DOHH2 (cell line): ENCODE measurements around the gene PIR.

ENCODE experiments used
- H3F3A ChIP-seq: fragments of 200-600 bp; sonication (generic), shearing (Covaris generic); 2 replicates; pipeline ENCODE4 v1.6.0; 2016; ENCODE audit warnings: antibody characterized with exemption, mild to moderate bottlenecking; ENCODE audit not compliant: control insufficient read depth, insufficient read depth
- H3K27ac ChIP-seq: fragments of 200-600 bp; sonication (generic); 2 replicates; pipeline ENCODE4 v1.5.1; 2014; ENCODE audit warnings: low read depth, mild to moderate bottlenecking, low read length, moderate library complexity
- H3K27me3 ChIP-seq: fragments of 200-600 bp; sonication (generic); 2 replicates; pipeline ENCODE4 v1.6.1; 2014; ENCODE audit warnings: mild to moderate bottlenecking, low read length, mixed read lengths; ENCODE audit not compliant: control insufficient read depth
- H3K36me3 ChIP-seq: fragments of 200-600 bp; sonication (generic); 2 replicates; pipeline ENCODE4 v1.6.1; 2014; ENCODE audit warnings: mild to moderate bottlenecking, low read length, moderate library complexity, mixed read lengths; ENCODE audit not compliant: control insufficient read depth
- H3K4me1 ChIP-seq: fragments of 200-600 bp; sonication (generic); 2 replicates; pipeline ENCODE4 v1.6.1; 2014; ENCODE audit warnings: mild to moderate bottlenecking, low read length, mixed read lengths; ENCODE audit not compliant: control insufficient read depth
- H3K4me2 ChIP-seq: fragments of 200-600 bp; sonication (generic); 2 replicates; pipeline ENCODE4 v1.6.0; 2014; ENCODE audit warnings: mild to moderate bottlenecking, low read length, moderate library complexity
- H3K4me3 ChIP-seq: fragments of 200-600 bp; sonication (generic); 2 replicates; pipeline ENCODE4 v1.5.1; 2014; ENCODE audit warnings: mild to moderate bottlenecking, low read length, mixed read lengths
- H3K79me2 ChIP-seq: fragments of 200-600 bp; sonication (generic); 2 replicates; pipeline ENCODE4 v1.6.1; 2014; ENCODE audit warnings: mild to moderate bottlenecking, low read length, mixed read lengths; ENCODE audit not compliant: control insufficient read depth
- H3K9me2 ChIP-seq: fragments of 200-600 bp; sonication (generic); replicated peaks from 2 replicates; pipeline ENCODE4 v1.6.1; 2014; ENCODE audit warnings: mild to moderate bottlenecking, low read length, mixed read lengths; ENCODE audit not compliant: control insufficient read depth
- H3K9me3 ChIP-seq: fragments of 200-600 bp; sonication (generic); 2 replicates; pipeline ENCODE4 v1.6.1; 2014; ENCODE audit warnings: antibody characterized with exemption, low read length, mixed read lengths; ENCODE audit not compliant: control insufficient read depth, insufficient read depth
- H4K20me1 ChIP-seq: fragments of 200-600 bp; sonication (generic); 2 replicates; pipeline ENCODE4 v1.6.0; 2014; ENCODE audit warnings: low read depth, mild to moderate bottlenecking, antibody characterized with exemption, low read length, moderate library complexity; ENCODE audit not compliant: control insufficient read depth, insufficient read depth
- CTCF ChIP-seq: fragments of 200-600 bp; sonication (generic); IDR thresholded peaks from one replicate; pipeline ENCODE4 v1.5.1; 2014; ENCODE audit warnings: antibody characterized with exemption, mild to moderate bottlenecking, low read depth, low read length; ENCODE audit not compliant: poor library complexity, severe bottlenecking
- EZH2phosphoT487 ChIP-seq: fragments of 200-600 bp; sonication (generic); IDR thresholded peaks from 2 replicates; pipeline ENCODE4 v1.6.1; 2017; ENCODE audit warnings: borderline replicate concordance, mild to moderate bottlenecking, antibody characterized with exemption, low read length, moderate library complexity, mixed read lengths

PIR gene

GRCh38 chrX:15373976-15374375 lies 119.2 kb downstream of the PIR start:
- H3K9me3 ChIP-seq, result no peaks in the 10 kb centered on the region
- no peaks in the 10 kb centered on the region for H3K27me3 ChIP-seq
- no peaks in the 10 kb centered on the region for H3K36me3 ChIP-seq
- no peaks in the 10 kb centered on the region for H4K20me1 ChIP-seq
- no peak overlapping the region for H3K27ac ChIP-seq
- peaks cover 2% of the 10 kb centered on the region; the same call in 1 of the 2 replicates for H3K4me1 ChIP-seq
- H3K9me2 ChIP-seq, result no peaks in the 10 kb centered on the region
- H3K4me2 ChIP-seq, result no peak overlapping the region
- H3F3A ChIP-seq, result no peaks in the 10 kb centered on the region
- no peaks in the 10 kb centered on the region for H3K79me2 ChIP-seq
- H3K4me3 ChIP-seq, result no peak overlapping the region
- no peak for TF ChIP-seq CTCF
- TF ChIP-seq EZH2phosphoT487, result no peak

- Histone ChIP-seq H3K27me3 (no peaks in the 10 kb centered on the region), H3K36me3 (no peaks in the 10 kb centered on the region), H3K79me2 (no peaks in the 10 kb centered on the region), H3K4me1 (peaks cover 7% of the 10 kb centered on the region), H3F3A (no peaks in the 10 kb centered on the region), H3K4me2 (no peak overlapping the region), H3K9me3 (no peaks in the 10 kb centered on the region), H4K20me1 (no peaks in the 10 kb centered on the region), H3K9me2 (no peaks in the 10 kb centered on the region), H3K4me3 (no peak overlapping the region), H3K27ac (no peak overlapping the region)
- TF ChIP-seq EZH2phosphoT487 (no peak), CTCF (no peak)
These were observed 126.4 kb downstream of the PIR start for GRCh38 chrX:15366506-15367352.

- no peaks in the 10 kb centered on the region for H3K36me3 ChIP-seq
- no peaks in the 10 kb centered on the region for H3K27me3 ChIP-seq
- H3K9me3 ChIP-seq, result no peaks in the 10 kb centered on the region
- H3K27ac ChIP-seq, result no peak overlapping the region
- TF ChIP-seq EZH2phosphoT487 (no peak), CTCF (no peak)
- H3K79me2 ChIP-seq, result no peaks in the 10 kb centered on the region
- no peak overlapping the region for H3K4me2 ChIP-seq
- H3K4me1 ChIP-seq, result peaks cover 54% of the 10 kb centered on the region
- H3K4me3 ChIP-seq, result no peak overlapping the region
- H4K20me1 ChIP-seq, result no peaks in the 10 kb centered on the region
- no peaks in the 10 kb centered on the region for H3F3A ChIP-seq
- H3K9me2 ChIP-seq, result no peaks in the 10 kb centered on the region
These were observed 133.4 kb downstream of the PIR start for GRCh38 chrX:15359701-15360100.
